NCI-H774 (cell line): Measurements from ENCODE around the gene CSNK2B.

Source experiments
- DNase-seq: peaks from one replicate; lab custom pipeline; 2025; lab: John Stamatoyannopoulos, UW

CSNK2B gene

GRCh38 chr6:31665501-31666336 lies at the start of gene CSNK2B:
TSS of gene CSNK2B (plus strand) at chr6:31666080. CDS start at chr6:31666832, 752 bp downstream.
- peak; percentile 96 for DNase-seq

GRCh38 chr6:31617010-31617409 lies 48.9 kb upstream of the CSNK2B start:
- DNase-seq, result no peak

- peak; percentile 98 for DNase-seq
Observed at GRCh38 chr6:31619805-31620585, 45.9 kb upstream of the CSNK2B start.

- peak; percentile 82 for DNase-seq
Observed at GRCh38 chr6:31620586-31621319, 45.1 kb upstream of the CSNK2B start, which contains the start of gene PRRC2A. TSS of gene PRRC2A (plus strand) at chr6:31620715. CDS start at chr6:31622790, 2,075 bp downstream.

- no peak for DNase-seq
Observed at GRCh38 chr6:31621320-31621939, 44.5 kb upstream of the CSNK2B start.

- DNase-seq, result no peak
Observed at GRCh38 chr6:31621991-31622390, 43.9 kb upstream of the CSNK2B start.

- no peak for DNase-seq
Observed at GRCh38 chr6:31622684-31623091, 43.2 kb upstream of the CSNK2B start.

GRCh38 chr6:31624070-31624469 lies 41.8 kb upstream of the CSNK2B start:
- no peak for DNase-seq

GRCh38 chr6:31626952-31627351 lies 38.9 kb upstream of the CSNK2B start:
- DNase-seq, result no peak

- DNase-seq, result no peak
Observed at GRCh38 chr6:31627690-31628287, 38.1 kb upstream of the CSNK2B start.

GRCh38 chr6:31629014-31629413 lies 36.9 kb upstream of the CSNK2B start:
- no peak for DNase-seq

- DNase-seq, result no peak
Observed at GRCh38 chr6:31630177-31630934, 35.5 kb upstream of the CSNK2B start.

GRCh38 chr6:31631209-31631608 lies 34.7 kb upstream of the CSNK2B start:
- DNase-seq, result no peak

GRCh38 chr6:31631681-31632278 lies 34.1 kb upstream of the CSNK2B start:
- no peak for DNase-seq

- no peak for DNase-seq
Observed at GRCh38 chr6:31632279-31632946, 33.5 kb upstream of the CSNK2B start.

GRCh38 chr6:31633447-31633846 lies 32.4 kb upstream of the CSNK2B start:
- no peak for DNase-seq

GRCh38 chr6:31634131-31634530 lies 31.7 kb upstream of the CSNK2B start:
- DNase-seq, result no peak

GRCh38 chr6:31634969-31635575 lies 30.8 kb upstream of the CSNK2B start:
- no peak for DNase-seq
